GM18907 (cell line): ENCODE data around the gene NFIC.
"Not testable (repeated sequence)": the region's sequence is repeated elsewhere in the genome, so short reads cannot be mapped to it uniquely, and the experiment has no call there.

Experiments used
- ATAC-seq: cut with Tn5 transposase; IDR thresholded peaks from one replicate; pipeline ENCODE4 v1.9.1; 2021; ENCODE audit warnings: mild to moderate bottlenecking, moderate library complexity; ENCODE audit not compliant: unreplicated experiment

Gene NFIC

GRCh38 chr19:3365836-3366752, at the start of gene NFIC:
NFIC (plus strand) TSS chr19:3366583; CDS start chr19:3366637, 54 bp downstream.
- ATAC-seq, result no peak

DNA sequence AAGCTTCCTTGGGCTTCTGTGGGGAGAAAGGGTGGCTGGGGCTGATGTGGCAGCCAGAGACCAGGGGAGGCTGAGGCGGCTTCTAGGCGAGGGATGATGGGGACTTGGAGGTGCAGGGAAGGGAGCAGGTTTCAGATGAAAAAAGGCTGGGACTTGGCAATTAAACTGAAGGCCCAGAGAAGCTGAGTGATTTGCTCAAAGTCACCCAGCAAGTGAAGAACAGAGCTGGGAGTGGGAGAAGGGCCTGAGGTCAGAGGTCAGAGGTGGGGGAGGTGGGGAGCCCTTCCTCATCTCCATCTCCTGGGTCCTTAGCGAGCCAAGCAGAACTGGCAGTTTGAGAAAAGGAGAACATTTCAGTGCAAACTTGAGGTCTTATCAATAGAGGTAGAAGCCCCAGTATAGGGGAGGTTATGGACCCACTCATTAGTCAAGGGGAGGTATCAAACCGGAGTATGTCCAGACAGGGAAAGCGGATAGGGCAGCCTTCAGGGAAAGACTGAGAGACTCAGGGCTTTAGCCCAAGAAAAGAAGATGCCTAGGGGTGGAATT, 49.6 kb upstream of the NFIC start:
- ATAC-seq, result no peak

- ATAC-seq, result no peak
Observed at GRCh38 chr19:3319643-3320353, 46.6 kb upstream of the NFIC start.

- ATAC-seq, result no peak
Observed at GRCh38 chr19:3320354-3320670, 46.1 kb upstream of the NFIC start.

GRCh38 chr19:3320853-3321252, 45.5 kb upstream of the NFIC start:
- ATAC-seq, result no peak

- ATAC-seq, result no peak
Observed at GRCh38 chr19:3321696-3322095, 44.7 kb upstream of the NFIC start.

GRCh38 chr19:3322199-3322978, 44.0 kb upstream of the NFIC start:
- ATAC-seq, result no peak

- ATAC-seq, result no peak
Observed at GRCh38 chr19:3323026-3323425, 43.4 kb upstream of the NFIC start.

DNA sequence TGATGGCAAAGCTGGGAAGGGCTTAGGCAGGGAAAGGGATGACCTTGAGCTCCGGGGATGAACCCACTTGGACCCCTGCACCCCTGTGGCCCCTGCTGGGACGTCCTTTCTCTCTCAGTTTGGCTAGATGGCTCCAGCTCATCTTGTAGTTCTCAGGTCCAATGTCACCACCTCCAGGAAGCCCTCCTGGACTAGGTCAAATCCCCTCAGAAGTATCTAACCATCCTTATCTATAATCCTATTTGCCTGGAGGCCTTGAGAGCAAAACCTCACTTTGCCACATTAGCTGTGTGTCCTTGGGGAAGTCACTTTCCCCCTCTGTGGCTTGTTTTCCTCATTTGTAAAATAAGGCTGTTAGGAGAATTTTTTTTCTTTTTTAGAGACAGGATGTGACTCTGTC, 42.7 kb upstream of the NFIC start:
- ATAC-seq, result no peak

DNA sequence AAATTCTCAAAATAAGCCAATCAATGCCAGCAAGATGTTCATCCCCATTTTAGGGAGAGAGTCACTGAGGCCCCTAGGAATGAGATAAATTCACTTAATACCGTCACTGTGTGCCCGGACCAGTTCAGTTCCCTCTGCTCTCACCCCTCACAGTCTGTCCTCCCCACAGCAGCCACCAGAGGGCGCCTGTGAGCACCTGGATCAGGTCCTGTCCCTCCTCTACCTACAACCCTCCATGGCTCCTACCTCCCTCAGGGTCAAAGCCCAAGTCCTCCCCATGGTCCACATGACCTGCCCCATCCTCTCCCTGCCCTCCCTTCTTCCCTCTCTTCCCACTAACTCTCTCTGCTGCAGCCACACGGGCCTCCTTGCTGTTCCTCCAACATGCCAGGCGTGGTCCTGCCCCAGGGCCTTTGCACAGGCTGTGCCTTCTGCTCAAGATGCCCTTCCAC, 42.0 kb upstream of the NFIC start:
- ATAC-seq, result no peak

GRCh38 chr19:3325451-3325850, 40.9 kb upstream of the NFIC start:
- ATAC-seq, result no peak

- ATAC-seq, result no peak
Observed at GRCh38 chr19:3328743-3329142, 37.6 kb upstream of the NFIC start.

- no peak for ATAC-seq
Observed at GRCh38 chr19:3330047-3330446, 36.3 kb upstream of the NFIC start.

GRCh38 chr19:3332232-3332631, 34.2 kb upstream of the NFIC start:
- ATAC-seq, result not testable (repeated sequence)

GRCh38 chr19:3333020-3333583, 33.3 kb upstream of the NFIC start:
- no peak for ATAC-seq

GRCh38 chr19:3333662-3334061, 32.7 kb upstream of the NFIC start:
- ATAC-seq, result no peak

DNA sequence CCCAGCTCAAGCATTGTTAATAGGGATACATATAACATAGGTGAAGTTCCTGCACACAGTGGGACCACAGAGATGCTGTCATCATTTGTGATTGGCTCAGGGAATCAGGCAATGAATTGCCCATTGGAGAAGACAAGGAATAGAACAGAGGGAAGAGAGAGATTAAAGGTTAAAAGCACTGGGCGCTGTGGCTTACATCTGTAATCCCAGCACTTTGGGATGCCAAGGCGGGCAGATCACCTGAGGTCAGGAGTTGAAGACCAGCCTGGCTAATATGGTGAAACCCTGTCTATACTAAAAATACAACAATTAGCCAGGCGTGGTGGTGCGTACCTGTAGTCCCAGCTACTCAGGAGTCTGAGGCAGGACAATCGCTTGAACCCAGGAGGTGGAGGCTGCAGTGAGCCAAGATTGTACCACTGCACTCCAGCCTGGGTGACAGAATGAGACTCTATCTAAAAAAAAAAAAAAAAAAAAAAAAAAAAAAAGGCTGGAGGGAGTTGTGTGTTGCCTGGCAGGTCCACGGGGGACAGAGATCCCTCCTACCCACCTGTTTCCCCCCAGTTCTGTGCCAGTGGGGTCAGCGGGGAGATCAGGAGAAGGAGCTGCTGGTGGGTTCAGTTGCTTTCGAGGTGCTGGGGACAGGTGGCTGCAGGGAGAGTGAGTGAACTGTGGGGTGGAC, 31.5 kb upstream of the NFIC start:
- ATAC-seq, result not testable (repeated sequence)

DNA sequence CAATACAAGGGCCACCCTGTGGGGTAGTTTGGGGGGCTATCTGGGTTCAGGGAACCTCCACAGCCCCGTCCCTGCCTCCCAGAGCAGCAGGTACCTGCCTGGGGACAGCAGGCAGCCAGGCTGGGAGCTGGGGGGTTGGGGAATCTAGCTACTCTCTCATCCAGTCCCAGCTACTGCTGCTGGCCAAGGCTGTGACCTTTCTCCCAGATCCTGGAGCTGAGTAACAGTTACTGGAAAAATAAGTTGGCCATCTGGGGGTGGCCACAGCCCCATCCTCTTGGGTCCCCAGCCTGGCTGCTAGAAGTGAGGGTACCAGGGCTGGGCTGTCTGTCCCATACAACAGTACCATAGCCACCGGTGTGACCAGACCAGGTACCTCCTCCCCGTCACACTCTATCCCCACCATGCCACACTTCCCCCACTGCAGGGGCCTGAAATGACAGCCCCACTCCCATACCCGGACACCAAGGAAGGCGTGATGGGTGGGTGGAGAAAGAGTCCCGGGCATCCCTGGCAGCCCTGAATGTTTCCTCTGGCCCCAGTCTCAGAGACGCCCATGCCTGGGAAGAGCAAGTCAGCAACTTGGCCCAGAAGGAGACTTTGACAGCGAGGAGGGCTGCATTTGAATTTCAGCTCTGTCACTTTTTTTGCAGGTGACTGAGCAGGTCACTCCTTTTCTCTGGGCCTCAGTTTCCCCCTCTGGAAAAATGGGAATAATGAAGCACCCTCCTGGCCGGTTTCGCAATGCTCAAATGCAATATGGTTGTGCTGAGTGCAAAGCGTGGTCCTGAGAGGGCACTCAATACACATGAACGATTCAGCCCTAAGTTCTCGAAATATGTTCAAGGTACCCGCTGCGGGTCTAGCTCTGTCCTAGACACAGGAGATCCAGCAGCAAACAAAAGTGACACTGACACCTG, 30.7 kb upstream of the NFIC start:
- ATAC-seq, result no peak

GRCh38 chr19:3336351-3336679, 30.1 kb upstream of the NFIC start:
- no peak for ATAC-seq
